Astrocyte (in vitro differentiated cells and primary cell): ENCODE measurements around the gene TTC23L. TPM values are rescaled to one million over a fixed set of nuclear protein-coding genes. Genes with fewer than 3 reads are reported as not detected.

Experiments used
- DNase-seq: peaks from one replicate; pipeline ENCODE4 v3.0.0-alpha.2; 2010; ENCODE audit warnings: low read depth
- FAIRE-seq: peaks from 2 replicates; lab custom pipeline; 2011; peaks lifted over from hg19 to GRCh38; lab: Jason Lieb, UNC
- H2AFZ ChIP-seq: 2 replicates; pipeline ENCODE4 v1.6.0; 2012; ENCODE audit warnings: low read depth, low read length, inconsistent platforms
- H3K27ac ChIP-seq: 2 replicates; pipeline ENCODE4 v1.5.1; 2011; ENCODE audit warnings: low read depth, low read length, inconsistent platforms
- H3K27me3 ChIP-seq: 2 replicates; pipeline ENCODE4 v1.6.0; 2011; ENCODE audit warnings: low read length, inconsistent platforms; ENCODE audit not compliant: insufficient read depth
- H3K36me3 ChIP-seq: 2 replicates; pipeline ENCODE4 v1.5.1; 2011; ENCODE audit warnings: low read length, inconsistent platforms; ENCODE audit not compliant: insufficient read depth
- H3K4me1 ChIP-seq: 2 replicates; pipeline ENCODE4 v1.5.1; 2011; ENCODE audit warnings: low read length, inconsistent platforms; ENCODE audit not compliant: insufficient read depth
- H3K4me2 ChIP-seq: 2 replicates; pipeline ENCODE4 v1.6.0; 2012; ENCODE audit warnings: low read length, inconsistent platforms
- H3K4me3 ChIP-seq: 2 replicates; pipeline ENCODE4 v1.5.1; 2011; ENCODE audit warnings: low read depth, mild to moderate bottlenecking, low read length, inconsistent platforms; ENCODE audit not compliant: insufficient read depth
- H3K79me2 ChIP-seq: 2 replicates; pipeline ENCODE4 v1.6.0; 2012; ENCODE audit warnings: mild to moderate bottlenecking, low read length, inconsistent platforms; ENCODE audit not compliant: insufficient read depth
- H3K9ac ChIP-seq: 2 replicates; pipeline ENCODE4 v1.6.0; 2012; ENCODE audit warnings: mild to moderate bottlenecking, low read length, inconsistent platforms
- H3K9me3 ChIP-seq: 2 replicates; pipeline ENCODE4 v1.5.1; 2012; ENCODE audit warnings: low read depth, mild to moderate bottlenecking, low read length, inconsistent platforms; ENCODE audit not compliant: insufficient read depth
- H4K20me1 ChIP-seq: 2 replicates; pipeline ENCODE4 v1.6.0; 2012; ENCODE audit warnings: low read length, inconsistent platforms; ENCODE audit not compliant: insufficient read depth
- H3K27ac Mint-ChIP-seq: one replicate; pipeline ENCODE4 v1.8.0; 2021; ENCODE audit warnings: mild to moderate bottlenecking, mixed read lengths; ENCODE audit not compliant: unreplicated experiment
- H3K27me3 Mint-ChIP-seq: one replicate; pipeline ENCODE4 v1.8.0; 2021; ENCODE audit warnings: low read depth, mixed read lengths; ENCODE audit not compliant: unreplicated experiment
- H3K36me3 Mint-ChIP-seq: one replicate; pipeline ENCODE4 v1.8.0; 2021; ENCODE audit warnings: low read depth, mixed read lengths; ENCODE audit not compliant: unreplicated experiment
- H3K4me1 Mint-ChIP-seq: one replicate; pipeline ENCODE4 v1.8.0; 2021; ENCODE audit warnings: low read depth, mixed read lengths; ENCODE audit not compliant: unreplicated experiment
- H3K4me3 Mint-ChIP-seq: one replicate; pipeline ENCODE4 v1.8.0; 2021; ENCODE audit warnings: mild to moderate bottlenecking, moderate library complexity, mixed read lengths; ENCODE audit not compliant: unreplicated experiment
- H3K9me3 Mint-ChIP-seq: one replicate; pipeline ENCODE4 v1.8.0; 2021; ENCODE audit warnings: mild to moderate bottlenecking, mixed read lengths; ENCODE audit not compliant: unreplicated experiment
- EZH2 ChIP-seq: IDR thresholded peaks from 2 replicates; pipeline ENCODE4 v1.6.1; 2012; ENCODE audit warnings: mild to moderate bottlenecking, low read length, inconsistent platforms; ENCODE audit not compliant: insufficient read depth
- total RNA-seq: library from RNA; stranded (reverse); gene quantifications from 2 replicates; pipeline ENCODE4 v1.2.1, GENCODE V29; 2021
- TF ChIP-seq, protein P1 (sequence below): IDR thresholded peaks from 2 replicates; pipeline ENCODE4 v1.5.1; 2011; ENCODE audit warnings: low read depth, mild to moderate bottlenecking, inconsistent platforms, low read length, moderate library complexity; ENCODE audit not compliant: insufficient read depth

The TTC23L gene
- total RNA-seq, 1 donor from 2014 or later: 0.16 TPM

GRCh38 chr5:34923694-34924461 lies 84.9 kb downstream of the TTC23L start:
- H3K27ac Mint-ChIP-seq: peak overlapping the region; percentile 23
- peak overlapping the region; percentile 20 for H3K4me3 Mint-ChIP-seq
- FAIRE-seq (peak; percentile 78), DNase-seq (peak; percentile 85)
- H3K36me3 ChIP-seq: peaks cover 42% of the 10 kb centered on the region
- peaks cover 44% of the 10 kb centered on the region for H3K79me2 ChIP-seq
- H3K4me3 ChIP-seq: no peak overlapping the region
- H3K9me3 ChIP-seq: no peaks in the 10 kb centered on the region
- no peak overlapping the region for H2AFZ ChIP-seq
- peaks cover 13% of the 10 kb centered on the region for H3K4me1 ChIP-seq
- H3K27me3 ChIP-seq: no peaks in the 10 kb centered on the region
- peak overlapping the region; percentile 57 for H3K4me2 ChIP-seq
- H3K9ac ChIP-seq: peak overlapping the region; percentile 2
- no peaks in the 10 kb centered on the region for H3K27me3 Mint-ChIP-seq
- TF ChIP-seq, protein P1, sequence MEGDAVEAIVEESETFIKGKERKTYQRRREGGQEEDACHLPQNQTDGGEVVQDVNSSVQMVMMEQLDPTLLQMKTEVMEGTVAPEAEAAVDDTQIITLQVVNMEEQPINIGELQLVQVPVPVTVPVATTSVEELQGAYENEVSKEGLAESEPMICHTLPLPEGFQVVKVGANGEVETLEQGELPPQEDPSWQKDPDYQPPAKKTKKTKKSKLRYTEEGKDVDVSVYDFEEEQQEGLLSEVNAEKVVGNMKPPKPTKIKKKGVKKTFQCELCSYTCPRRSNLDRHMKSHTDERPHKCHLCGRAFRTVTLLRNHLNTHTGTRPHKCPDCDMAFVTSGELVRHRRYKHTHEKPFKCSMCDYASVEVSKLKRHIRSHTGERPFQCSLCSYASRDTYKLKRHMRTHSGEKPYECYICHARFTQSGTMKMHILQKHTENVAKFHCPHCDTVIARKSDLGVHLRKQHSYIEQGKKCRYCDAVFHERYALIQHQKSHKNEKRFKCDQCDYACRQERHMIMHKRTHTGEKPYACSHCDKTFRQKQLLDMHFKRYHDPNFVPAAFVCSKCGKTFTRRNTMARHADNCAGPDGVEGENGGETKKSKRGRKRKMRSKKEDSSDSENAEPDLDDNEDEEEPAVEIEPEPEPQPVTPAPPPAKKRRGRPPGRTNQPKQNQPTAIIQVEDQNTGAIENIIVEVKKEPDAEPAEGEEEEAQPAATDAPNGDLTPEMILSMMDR: no peak
- no peak for TF ChIP-seq EZH2
- H3K36me3 Mint-ChIP-seq: peaks cover 8% of the 10 kb centered on the region
- H4K20me1 ChIP-seq: no peaks in the 10 kb centered on the region
- H3K4me1 Mint-ChIP-seq: peaks cover 15% of the 10 kb centered on the region
- H3K9me3 Mint-ChIP-seq: no peaks in the 10 kb centered on the region
- H3K27ac ChIP-seq: peak overlapping the region; percentile 61

GRCh38 chr5:34924462-34924765 lies 85.5 kb downstream of the TTC23L start:
- H3K27me3 Mint-ChIP-seq: no peaks in the 10 kb centered on the region
- Histone ChIP-seq H3K79me2 (peaks cover 39% of the 10 kb centered on the region), H3K9ac (no peak overlapping the region), H3K4me2 (peak overlapping the region; percentile 57), H4K20me1 (no peaks in the 10 kb centered on the region), H3K27ac (peak overlapping the region; percentile 61), H3K27me3 (no peaks in the 10 kb centered on the region), H3K36me3 (peaks cover 40% of the 10 kb centered on the region), H2AFZ (no peak overlapping the region), H3K9me3 (no peaks in the 10 kb centered on the region), H3K4me3 (no peak overlapping the region), H3K4me1 (peaks cover 13% of the 10 kb centered on the region)
- no peak for TF ChIP-seq EZH2
- TF ChIP-seq, protein P1: no peak
- peaks cover 8% of the 10 kb centered on the region for H3K36me3 Mint-ChIP-seq
- peaks cover 15% of the 10 kb centered on the region for H3K4me1 Mint-ChIP-seq
- no peak overlapping the region for H3K4me3 Mint-ChIP-seq
- H3K9me3 Mint-ChIP-seq: no peaks in the 10 kb centered on the region
- DNase-seq (no peak), FAIRE-seq (no peak)
- peak overlapping the region; percentile 70 for H3K27ac Mint-ChIP-seq

DNA sequence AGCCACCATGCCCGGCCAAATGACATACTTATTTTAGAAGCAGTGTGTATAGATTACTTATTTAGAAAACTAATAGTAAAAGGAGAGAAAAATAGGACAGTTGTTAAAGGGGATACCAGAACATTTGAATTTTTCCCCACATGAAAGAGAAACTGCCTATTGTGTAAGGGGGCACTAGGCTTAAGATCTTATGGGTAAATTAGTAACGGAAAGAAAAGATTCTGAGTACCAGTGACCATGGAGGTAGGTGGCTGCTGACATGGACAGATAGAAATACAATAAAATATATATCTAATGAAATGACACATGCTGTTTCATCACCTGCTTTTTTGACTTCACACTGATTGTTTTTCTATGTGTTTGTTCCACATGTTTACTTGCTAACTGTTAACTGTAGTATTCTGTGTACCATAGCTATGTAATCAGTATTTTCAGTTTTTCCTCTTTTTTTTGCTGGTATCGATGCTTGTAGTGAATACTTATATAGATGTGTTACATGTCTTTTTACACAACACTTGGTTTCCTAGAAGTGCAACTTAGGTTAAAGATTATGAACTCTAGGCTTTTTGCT lies 87.4 kb downstream of the TTC23L start:
- peaks cover 9% of the 10 kb centered on the region for H4K20me1 ChIP-seq
- H2AFZ ChIP-seq: no peak overlapping the region
- Mint-ChIP-seq H3K27me3 (no peaks in the 10 kb centered on the region), H3K4me1 (peaks cover 21% of the 10 kb centered on the region), H3K36me3 (peaks cover 8% of the 10 kb centered on the region), H3K4me3 (no peak overlapping the region), H3K27ac (no peak overlapping the region), H3K9me3 (no peaks in the 10 kb centered on the region)
- no peak overlapping the region for H3K4me3 ChIP-seq
- H3K79me2 ChIP-seq: peaks cover 36% of the 10 kb centered on the region
- FAIRE-seq (no peak), DNase-seq (no peak)
- no peaks in the 10 kb centered on the region for H3K9me3 ChIP-seq
- no peak overlapping the region for H3K4me2 ChIP-seq
- peaks cover 18% of the 10 kb centered on the region for H3K4me1 ChIP-seq
- H3K27me3 ChIP-seq: no peaks in the 10 kb centered on the region
- H3K36me3 ChIP-seq: peaks cover 26% of the 10 kb centered on the region
- no peak overlapping the region for H3K9ac ChIP-seq
- no peak for TF ChIP-seq EZH2
- TF ChIP-seq, protein P1: no peak
- no peak overlapping the region for H3K27ac ChIP-seq
